HFF-Myc (cell line): ENCODE measurements around the gene UNC80.
"Not testable (repeated sequence)": the region's sequence is repeated elsewhere in the genome, so short reads cannot be mapped to it uniquely, and the experiment has no call there.

Source experiments
- DNase-seq: peaks from one replicate; pipeline ENCODE4 v3.0.0-alpha.2; 2011; ENCODE audit warnings: low read depth; ENCODE audit errors: extremely low read depth
- H3K4me3 ChIP-seq: replicated peaks from 2 replicates; pipeline ENCODE4 v1.5.1; 2011; ENCODE audit warnings: low read depth, mild to moderate bottlenecking, control low read depth, low read length
- CTCF ChIP-seq: IDR thresholded peaks from 2 replicates; pipeline ENCODE4 v1.5.1; 2012; ENCODE audit warnings: mild to moderate bottlenecking, low read depth, low read length, control low read depth; ENCODE audit errors: missing control alignments

The UNC80 gene

GRCh38 chr2:209772290-209772685 is 656 bp downstream of the UNC80 start:
- TF ChIP-seq CTCF: no peak
- H3K4me3 ChIP-seq: no peak overlapping the region
- DNase-seq: no peak

GRCh38 chr2:209773377-209773776 is 1.7 kb downstream of the UNC80 start:
- TF ChIP-seq CTCF: no peak
- no peak for DNase-seq
- no peak overlapping the region for H3K4me3 ChIP-seq

- no peak for DNase-seq
- no peak overlapping the region for H3K4me3 ChIP-seq
- no peak for TF ChIP-seq CTCF
These were observed 15.8 kb downstream of the UNC80 start for GRCh38 chr2:209787416-209787815.

GRCh38 chr2:209788925-209789324 is 17.3 kb downstream of the UNC80 start:
- no peak overlapping the region for H3K4me3 ChIP-seq
- DNase-seq: no peak
- no peak for TF ChIP-seq CTCF

- no peak overlapping the region for H3K4me3 ChIP-seq
- DNase-seq: no peak
- TF ChIP-seq CTCF: no peak
These were observed 18.6 kb downstream of the UNC80 start for GRCh38 chr2:209790066-209790728.

GRCh38 chr2:209791151-209791550 is 19.5 kb downstream of the UNC80 start:
- DNase-seq: no peak
- H3K4me3 ChIP-seq: no peak overlapping the region
- TF ChIP-seq CTCF: no peak

GRCh38 chr2:209795425-209795824 is 23.8 kb downstream of the UNC80 start:
- not testable (repeated sequence) for DNase-seq, H3K4me3 ChIP-seq
